Measurements from ENCODE around the gene KCNK5.
A peak's percentile ranks its signal among the peaks of the same experiment; 100 is the strongest.

Gene KCNK5

GRCh38 chr6:39167866-39168625 lies 61.2 kb downstream of the KCNK5 start:
- no peak overlapping the region for H3K27ac ChIP-seq
- TF ChIP-seq, protein P1, sequence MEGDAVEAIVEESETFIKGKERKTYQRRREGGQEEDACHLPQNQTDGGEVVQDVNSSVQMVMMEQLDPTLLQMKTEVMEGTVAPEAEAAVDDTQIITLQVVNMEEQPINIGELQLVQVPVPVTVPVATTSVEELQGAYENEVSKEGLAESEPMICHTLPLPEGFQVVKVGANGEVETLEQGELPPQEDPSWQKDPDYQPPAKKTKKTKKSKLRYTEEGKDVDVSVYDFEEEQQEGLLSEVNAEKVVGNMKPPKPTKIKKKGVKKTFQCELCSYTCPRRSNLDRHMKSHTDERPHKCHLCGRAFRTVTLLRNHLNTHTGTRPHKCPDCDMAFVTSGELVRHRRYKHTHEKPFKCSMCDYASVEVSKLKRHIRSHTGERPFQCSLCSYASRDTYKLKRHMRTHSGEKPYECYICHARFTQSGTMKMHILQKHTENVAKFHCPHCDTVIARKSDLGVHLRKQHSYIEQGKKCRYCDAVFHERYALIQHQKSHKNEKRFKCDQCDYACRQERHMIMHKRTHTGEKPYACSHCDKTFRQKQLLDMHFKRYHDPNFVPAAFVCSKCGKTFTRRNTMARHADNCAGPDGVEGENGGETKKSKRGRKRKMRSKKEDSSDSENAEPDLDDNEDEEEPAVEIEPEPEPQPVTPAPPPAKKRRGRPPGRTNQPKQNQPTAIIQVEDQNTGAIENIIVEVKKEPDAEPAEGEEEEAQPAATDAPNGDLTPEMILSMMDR (IDR thresholded peaks at IDR 0.05): no peak
- TF ChIP-seq ZFX (IDR thresholded peaks at IDR 0.05; ENCODE audit: borderline replicate concordance): no peak

DNA sequence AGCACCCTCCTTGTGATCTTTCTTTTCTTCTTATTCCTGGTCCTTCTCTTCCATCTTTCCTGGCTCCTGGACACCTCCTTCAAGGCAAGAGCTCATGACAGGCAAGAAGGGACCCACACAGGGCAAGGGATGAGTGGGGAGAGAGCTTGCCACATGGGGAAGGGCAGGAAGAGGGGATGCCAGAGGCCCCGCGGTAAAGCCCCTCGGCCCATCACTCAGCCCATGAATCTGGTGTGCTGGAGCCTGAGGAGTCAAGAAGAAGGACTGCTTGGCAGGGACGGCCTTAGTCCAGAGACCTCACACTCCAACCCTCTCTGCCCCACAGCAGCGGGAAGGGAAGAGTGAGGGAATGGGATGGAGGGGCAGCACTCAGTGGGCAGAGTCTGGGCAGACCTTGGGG lies 62.0 kb downstream of the KCNK5 start:
- no peak for TF ChIP-seq ZFX (IDR thresholded peaks at IDR 0.05; ENCODE audit: borderline replicate concordance)
- TF ChIP-seq, protein P1 (IDR thresholded peaks at IDR 0.05): no peak
- no peak overlapping the region for H3K27ac ChIP-seq

DNA sequence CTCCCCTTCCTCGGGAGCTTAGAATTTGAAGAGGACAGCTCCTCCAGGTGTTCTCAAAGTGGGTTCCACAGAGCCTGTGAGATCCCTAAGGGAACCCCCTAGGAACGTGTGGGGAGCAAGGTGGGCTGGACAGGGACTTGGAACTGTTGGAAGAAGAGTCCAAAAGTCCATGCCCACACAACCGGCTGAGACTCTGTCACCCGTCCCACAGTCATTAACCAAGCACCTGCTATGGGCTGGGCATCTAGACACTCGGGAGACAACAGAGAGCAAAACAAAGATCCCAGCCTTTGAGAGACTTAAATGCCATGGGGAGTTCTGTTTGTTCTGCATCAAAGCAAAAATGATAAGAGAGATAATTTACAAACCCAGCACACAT lies 62.4 kb downstream of the KCNK5 start:
- H3K27ac ChIP-seq: no peak overlapping the region
- TF ChIP-seq, protein P1 (IDR thresholded peaks at IDR 0.05): no peak
- TF ChIP-seq ZFX (IDR thresholded peaks at IDR 0.05; ENCODE audit: borderline replicate concordance): no peak

- no peak overlapping the region for H3K27ac ChIP-seq
- TF ChIP-seq ZFX (IDR thresholded peaks at IDR 0.05; ENCODE audit: borderline replicate concordance): no peak
- TF ChIP-seq, protein P1 (IDR thresholded peaks at IDR 0.05): peak; percentile 94
These were observed 62.9 kb downstream of the KCNK5 start for GRCh38 chr6:39166189-39166911.

DNA sequence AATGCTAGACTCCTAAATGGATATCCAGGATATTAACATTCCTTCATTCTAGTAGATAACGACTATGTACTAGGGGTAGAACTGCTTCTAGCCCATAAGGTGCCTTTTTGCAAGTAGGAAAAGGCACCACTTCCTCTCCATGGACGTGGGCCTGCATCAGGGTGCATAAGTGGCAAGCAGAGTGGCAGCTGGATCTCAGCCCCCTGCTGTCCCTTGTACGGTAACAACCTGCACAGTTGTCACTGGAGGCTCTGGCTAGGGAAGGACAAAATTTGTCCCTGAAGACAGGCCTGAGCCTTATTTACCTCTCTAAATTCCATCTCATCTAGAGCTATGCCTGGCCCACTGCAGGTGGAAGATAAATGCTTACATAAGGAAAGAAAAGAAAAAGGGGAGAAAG lies 71.8 kb downstream of the KCNK5 start:
- H3K27ac ChIP-seq: no peak overlapping the region
- TF ChIP-seq, protein P1 (IDR thresholded peaks at IDR 0.05): no peak
- no peak for TF ChIP-seq ZFX (IDR thresholded peaks at IDR 0.05; ENCODE audit: borderline replicate concordance)

GRCh38 chr6:39156801-39157200 lies 72.5 kb downstream of the KCNK5 start:
- TF ChIP-seq, protein P1 (IDR thresholded peaks at IDR 0.05): no peak
- no peak for TF ChIP-seq ZFX (IDR thresholded peaks at IDR 0.05; ENCODE audit: borderline replicate concordance)

DNA sequence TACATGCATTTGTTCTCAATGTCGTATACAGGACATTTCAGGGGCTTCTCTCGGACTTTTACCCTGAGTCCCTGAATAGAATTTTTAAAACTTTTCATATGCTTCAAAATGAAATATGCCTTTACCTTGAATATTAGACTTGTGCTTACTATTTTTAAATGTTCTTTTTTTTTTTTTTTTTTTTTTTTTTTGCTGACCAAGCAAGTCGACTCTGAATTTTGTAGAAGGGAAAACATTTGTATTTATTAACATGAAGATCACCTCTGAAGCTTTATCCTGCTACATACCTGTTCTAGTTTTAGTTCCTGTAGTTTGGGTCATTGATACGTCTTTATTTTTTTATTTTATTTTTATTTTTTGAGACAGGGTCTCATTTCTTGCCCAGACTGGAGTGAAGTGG lies 74.6 kb downstream of the KCNK5 start:
- H3K27ac ChIP-seq: no peak overlapping the region
- TF ChIP-seq, protein P1 (IDR thresholded peaks at IDR 0.05): no peak
- no peak for TF ChIP-seq ZFX (IDR thresholded peaks at IDR 0.05; ENCODE audit: borderline replicate concordance)

More at GRCh38 chr6:39156801-39157200, 72.5 kb downstream of the KCNK5 start:
- no peak overlapping the region for H3K27ac ChIP-seq
